GM18498 (cell line): ENCODE measurements around the gene CDCA5.
"Not testable (repeated sequence)": the region's sequence is repeated elsewhere in the genome, so short reads cannot be mapped to it uniquely, and the experiment has no call there.

Experiments
- ATAC-seq: cut with Tn5 transposase; IDR thresholded peaks from one replicate; pipeline ENCODE4 v1.9.1; 2021; ENCODE audit warnings: mild to moderate bottlenecking, moderate library complexity; ENCODE audit not compliant: unreplicated experiment

The CDCA5 gene

GRCh38 chr11:65119670-65119995 lies 35.8 kb upstream of the CDCA5 start:
- ATAC-seq, result no peak

- ATAC-seq, result not testable (repeated sequence)
Observed at GRCh38 chr11:65118891-65119669, 35.2 kb upstream of the CDCA5 start.

DNA sequence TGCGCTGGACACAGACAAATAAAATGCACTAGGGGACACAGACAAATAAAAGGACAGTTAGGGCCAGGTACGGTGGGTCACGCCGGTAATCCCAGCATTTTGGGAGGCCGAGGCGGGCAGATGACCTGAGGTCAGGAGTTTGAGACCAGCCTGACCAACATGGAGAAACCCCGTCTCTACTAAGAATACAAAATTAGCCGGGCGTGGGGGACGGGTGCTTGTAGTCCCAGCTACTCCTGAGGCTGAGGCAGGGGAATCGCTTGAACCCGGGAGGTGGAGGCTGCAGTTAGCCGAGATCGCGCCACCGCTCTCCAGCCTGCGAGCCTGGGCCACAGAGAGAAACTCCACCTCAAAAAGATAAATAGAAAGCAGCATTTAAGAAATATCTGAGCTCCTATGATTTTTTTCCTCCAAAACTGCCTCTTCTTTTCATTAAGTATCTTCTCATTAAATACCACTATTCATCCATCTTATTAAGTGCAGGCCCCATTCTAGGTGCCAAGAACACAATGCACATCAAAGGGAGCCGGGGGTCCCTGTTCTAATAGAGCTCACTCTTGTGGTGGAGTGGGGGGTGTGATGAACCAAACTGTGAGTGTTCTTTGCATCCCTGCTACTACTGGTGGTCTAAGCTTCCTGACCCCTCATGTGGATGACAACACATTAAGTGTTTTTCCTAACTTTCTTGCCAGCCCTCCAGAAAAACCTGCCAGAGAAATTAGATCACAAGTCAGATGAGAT lies 34.4 kb upstream of the CDCA5 start:
- ATAC-seq, result no peak

DNA sequence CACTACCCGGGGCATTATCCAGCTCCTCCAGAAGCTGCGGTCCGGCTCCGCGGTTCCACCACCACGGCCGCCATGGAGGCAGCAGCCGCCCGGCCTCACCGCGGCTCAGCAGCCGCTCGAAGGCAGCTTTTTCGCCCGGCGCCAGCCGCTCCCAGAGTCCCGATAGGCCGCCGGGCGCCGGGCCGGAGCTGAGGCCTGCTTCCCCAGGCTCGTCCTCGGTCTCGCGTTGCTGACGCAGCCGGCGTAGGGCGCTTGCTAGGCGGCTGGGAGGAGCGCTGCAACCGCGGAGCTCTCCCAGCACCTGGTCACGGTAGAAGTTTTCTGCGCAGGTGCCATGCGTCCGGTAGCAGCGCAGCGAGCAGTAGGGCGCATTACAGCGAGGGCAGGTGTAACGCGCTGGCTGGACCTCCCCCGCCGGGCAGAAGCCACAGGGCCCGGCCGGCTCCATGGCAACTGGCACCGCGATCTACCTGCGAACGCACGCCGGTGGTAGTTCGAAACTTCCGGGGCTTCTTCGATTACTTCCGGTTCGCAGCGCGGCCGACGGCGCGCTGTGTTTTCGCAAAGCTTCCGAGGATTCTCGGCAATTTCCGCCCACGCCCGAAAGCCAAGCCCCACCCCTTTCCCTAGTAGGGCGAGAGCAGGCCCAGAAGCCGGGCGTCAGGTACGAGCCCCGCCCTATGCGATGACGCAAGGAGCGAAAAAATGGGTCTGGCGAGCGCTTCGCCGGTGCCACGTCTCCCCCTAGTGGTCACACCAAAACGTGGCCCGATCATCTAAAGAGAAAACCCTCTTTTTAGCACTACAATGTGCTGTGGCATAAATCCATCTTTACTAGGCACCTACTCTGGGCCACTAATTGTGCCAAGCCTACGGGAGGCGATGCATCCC lies 33.6 kb upstream of the CDCA5 start, which contains the start of gene ZNHIT2:
TSS of gene ZNHIT2 (minus strand) at position 496 of the 891 bp plus-strand sequence. CDS start at position 448, 48 bp downstream.
- peak; percentile 64 for ATAC-seq

GRCh38 chr11:65116370-65117205 lies 32.7 kb upstream of the CDCA5 start:
- no peak for ATAC-seq

GRCh38 chr11:65115361-65116082 lies 31.7 kb upstream of the CDCA5 start:
- no peak for ATAC-seq

DNA sequence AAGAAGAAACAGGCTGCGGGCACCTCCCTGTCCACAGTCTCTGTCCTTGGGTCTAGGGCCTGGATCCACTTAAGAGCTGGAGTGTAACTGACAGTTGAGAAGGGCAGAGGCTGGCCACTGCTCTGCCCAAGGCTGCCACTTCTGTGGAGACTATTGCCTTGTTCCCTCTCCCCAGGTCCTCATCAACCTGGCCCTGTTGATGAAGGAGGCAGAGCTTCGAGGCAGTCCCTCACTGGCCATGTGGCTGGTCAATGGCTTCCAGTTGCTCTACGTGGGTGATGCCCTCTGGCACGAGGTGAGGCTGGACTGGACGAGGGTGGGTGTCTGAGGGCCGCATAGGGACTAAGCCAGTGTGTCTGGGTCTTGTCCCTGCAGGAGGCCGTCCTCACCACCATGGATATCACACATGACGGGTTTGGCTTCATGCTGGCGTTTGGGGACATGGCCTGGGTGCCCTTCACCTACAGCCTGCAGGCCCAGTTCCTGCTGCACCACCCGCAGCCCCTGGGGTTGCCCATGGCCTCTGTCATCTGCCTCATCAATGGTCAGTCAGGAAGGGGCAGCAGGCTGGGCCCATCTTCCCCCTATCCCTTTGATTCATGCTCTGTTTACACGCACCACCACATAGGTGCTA lies 30.8 kb upstream of the CDCA5 start:
- no peak for ATAC-seq

DNA sequence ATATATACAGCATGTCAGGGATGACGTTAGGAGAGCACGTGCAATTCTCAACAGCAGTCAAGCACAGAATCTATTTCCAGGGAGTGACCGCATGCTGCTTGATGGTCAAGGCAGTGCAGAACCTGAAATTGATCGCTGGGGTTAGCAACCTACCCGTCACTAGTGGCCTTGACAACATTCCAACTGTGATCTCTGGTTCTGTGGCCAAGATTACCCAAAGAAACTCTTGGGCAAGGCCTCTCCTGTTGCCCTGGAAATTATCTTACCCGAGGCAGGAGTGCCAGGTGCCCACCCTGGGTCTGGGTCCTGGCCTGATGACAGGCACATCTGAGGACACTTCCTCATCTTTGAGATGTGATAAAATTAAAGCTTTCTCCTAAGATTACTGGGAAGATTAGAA lies 30.0 kb upstream of the CDCA5 start:
- ATAC-seq, result no peak

- ATAC-seq, result no peak
Observed at GRCh38 chr11:65113361-65113756, 29.5 kb upstream of the CDCA5 start.

DNA sequence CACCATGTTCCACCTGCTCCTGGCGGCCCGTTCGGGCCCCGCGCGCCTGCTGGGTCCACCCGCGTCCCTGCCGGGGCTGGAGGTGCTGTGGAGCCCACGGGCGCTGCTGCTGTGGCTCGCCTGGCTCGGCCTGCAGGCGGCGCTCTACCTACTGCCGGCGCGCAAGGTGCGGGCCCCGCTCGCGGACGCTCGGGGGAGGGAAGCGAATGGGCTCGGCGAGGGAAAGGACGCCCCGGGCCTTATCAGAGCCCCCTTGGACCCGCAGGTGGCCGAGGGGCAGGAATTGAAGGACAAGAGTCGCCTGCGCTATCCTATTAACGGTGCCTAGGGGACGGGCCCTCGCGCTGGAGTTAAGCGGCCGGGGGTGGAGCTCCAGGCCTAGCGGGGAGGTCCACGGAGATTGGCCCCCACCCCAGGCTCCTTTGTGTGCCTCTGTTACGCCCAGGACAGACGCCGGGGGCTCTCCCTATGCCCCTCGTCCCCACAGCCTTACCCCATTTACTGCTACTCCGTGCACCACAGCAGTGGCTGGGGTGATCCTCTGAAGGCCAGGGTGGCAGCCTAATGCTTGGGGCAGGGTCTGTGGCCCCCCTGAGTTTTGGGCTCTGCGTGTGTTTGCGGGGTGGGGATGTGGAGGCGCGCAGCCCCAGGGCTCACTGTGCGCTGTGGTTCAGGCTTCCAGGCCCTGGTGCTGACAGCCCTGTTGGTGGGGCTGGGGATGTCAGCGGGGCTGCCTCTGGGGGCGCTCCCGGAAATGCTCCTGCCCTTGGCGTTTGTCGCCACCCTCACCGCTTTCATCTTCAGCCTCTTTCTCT lies 28.9 kb upstream of the CDCA5 start:
- ATAC-seq, result peak; percentile 33

- peak; percentile 69 for ATAC-seq
Observed at GRCh38 chr11:65111744-65112545, 28.1 kb upstream of the CDCA5 start, which contains the start of gene TM7SF2. Gene TM7SF2 (plus strand): TSS chr11:65111872. CDS start chr11:65112016, 144 bp downstream.

DNA sequence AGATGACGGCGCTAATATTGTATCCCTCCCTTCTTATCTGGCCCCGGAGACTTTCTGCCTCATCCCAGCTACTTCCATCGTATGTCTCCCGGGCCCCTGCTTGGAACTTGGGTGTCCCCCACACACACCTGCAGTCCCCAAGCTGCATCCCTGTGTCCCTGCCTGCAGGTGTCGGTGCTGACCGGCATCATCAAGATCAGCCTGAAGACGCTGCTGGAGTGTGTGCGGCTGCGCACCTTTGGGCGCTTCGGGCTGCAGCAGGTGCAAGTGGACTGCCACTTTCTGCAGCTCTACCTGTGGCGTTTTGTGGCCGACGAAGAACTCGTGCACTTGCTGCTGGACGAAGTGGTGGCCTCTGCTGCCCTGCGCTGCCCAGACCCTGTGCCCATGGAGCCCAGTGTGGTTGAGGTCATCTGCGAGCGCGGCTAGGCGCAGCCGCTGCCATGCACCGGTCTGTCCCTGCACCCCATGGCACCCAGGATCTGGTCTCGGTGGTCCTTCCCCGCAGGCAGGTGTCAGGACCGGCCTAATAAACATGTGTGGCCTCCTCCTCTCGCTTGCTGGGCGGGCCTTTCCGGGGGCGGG lies 27.4 kb upstream of the CDCA5 start:
- ATAC-seq, result no peak

DNA sequence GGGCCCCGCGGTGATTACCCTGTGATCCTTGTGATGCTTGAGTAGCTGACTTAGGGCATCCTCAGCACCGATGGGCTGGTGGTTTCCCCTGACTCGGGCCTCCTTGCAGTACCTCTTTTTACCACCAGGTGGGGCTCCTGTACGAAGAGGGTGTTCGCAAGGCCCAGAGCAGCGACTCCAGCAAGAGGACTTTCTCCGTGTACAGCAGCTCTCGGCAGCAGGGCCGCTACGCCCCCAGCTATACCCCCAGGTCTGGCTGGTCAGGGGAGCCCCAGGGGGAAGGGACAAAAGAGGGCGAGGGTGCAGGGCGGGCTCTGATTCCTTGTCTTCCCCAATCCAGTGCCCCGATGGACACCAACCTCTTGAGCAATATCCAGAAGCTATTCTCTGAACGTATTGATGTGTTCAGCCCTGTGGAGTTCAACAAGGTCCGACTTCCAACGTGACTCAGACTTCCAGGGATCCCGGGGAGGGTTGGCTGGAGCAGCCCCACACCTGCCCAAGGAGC lies 26.6 kb upstream of the CDCA5 start:
- no peak for ATAC-seq

DNA sequence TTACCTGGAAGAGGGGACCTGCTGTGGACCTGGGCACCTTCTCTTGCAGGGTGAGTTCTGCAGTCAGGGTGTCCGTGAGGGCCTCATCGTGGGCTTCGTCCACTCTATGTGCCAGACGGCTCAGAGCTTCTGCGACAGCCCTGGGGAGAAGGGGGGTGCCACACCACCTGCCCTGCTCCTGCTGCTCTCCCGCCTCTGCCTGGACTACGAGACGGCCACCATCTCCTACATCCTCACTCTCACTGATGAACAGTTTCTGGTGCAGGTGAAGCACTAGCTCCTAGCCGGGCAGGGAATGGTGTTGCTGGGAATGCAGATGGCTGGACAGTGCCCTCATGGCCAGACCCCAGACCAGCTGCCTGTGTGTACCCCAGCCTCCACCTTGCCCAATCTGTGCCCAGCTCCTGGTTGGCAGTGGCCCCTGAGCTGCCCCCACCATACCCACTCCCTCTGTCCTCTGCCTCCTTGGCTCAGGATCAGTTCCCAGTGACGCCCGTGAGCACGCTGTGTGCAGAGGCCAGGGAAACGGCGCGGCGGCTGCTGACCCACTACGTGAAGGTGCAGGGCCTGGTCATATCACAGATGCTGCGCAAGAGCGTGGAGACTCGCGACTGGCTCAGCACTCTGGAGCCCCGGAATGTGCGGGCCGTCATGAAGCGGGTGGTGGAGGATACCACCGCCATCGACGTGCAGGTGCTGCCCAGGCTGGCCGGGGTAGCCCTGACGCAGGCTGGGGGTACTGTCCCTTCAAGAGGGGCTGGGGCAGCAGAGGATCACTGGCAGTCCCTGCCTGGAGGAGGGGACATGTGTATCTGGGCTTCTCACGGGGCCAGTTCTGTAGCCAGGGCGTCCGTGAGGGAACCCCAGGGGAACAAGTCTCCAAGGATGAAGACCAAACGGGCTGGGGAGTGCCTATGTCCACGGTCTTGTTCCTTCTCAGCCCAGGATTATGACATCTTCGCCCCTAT lies 25.7 kb upstream of the CDCA5 start:
- ATAC-seq, result no peak

DNA sequence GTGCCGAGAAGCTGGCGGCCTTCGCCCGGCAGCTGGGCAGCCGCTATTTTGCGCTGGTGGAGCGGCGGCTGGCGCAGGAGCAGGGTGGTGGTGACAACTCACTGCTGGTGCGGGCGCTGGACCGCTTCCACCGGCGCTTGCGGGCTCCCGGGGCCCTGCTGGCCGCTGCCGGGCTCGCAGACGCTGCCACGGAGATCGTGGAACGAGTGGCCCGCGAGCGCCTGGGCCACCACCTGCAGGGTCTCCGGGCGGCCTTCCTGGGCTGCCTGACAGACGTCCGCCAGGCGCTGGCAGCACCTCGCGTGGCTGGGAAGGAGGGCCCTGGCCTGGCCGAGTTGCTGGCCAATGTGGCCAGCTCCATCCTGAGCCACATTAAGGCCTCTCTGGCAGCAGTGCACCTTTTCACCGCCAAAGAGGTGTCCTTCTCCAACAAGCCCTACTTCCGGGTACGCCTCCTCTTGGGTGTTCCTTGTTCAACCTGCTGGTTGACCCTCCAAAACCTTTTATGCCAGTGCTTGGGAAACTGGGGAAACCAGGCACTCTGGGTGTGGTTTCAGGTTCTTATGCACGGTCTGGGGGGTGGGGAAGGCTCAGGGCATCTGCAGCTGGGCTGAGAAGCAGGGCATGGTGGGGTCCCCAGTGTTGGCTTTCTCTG lies 24.8 kb upstream of the CDCA5 start:
- ATAC-seq, result no peak
